A172 (cell line): ENCODE measurements around the gene GRIK5. TPM values are rescaled to one million over a fixed set of nuclear protein-coding genes. Genes with fewer than 3 reads are reported as not detected.
A peak's percentile ranks its signal among the peaks of the same experiment; 100 is the strongest.
"Not testable (repeated sequence)": the region's sequence is repeated elsewhere in the genome, so short reads cannot be mapped to it uniquely, and the experiment has no call there.

Source experiments
- DNase-seq: peaks from one replicate; pipeline ENCODE4 v3.0.0-alpha.2; 2015; ENCODE audit warnings: low spot score
- total RNA-seq: library from RNA; depleted of rRNA; stranded (reverse); fragments of >200 nt; shearing (Covaris generic); gene quantifications from 2 replicates; pipeline ENCODE4 v1.2.3, GENCODE V29; 2014; rRNA removed

GRIK5 gene
- total RNA-seq: 0.76 and 1.9 TPM in 2 replicates

GRCh38 chr19:42069619-42070351, at the start of gene GRIK5:
Gene GRIK5 (minus strand): TSS chr19:42070206. CDS start chr19:42065770, 4,436 bp downstream.
- no peak for DNase-seq

- DNase-seq: no peak
These were observed 47.1 kb upstream of the GRIK5 start for GRCh38 chr19:42117076-42117475.

GRCh38 chr19:42116308-42117075, 46.5 kb upstream of the GRIK5 start:
- DNase-seq: no peak

- DNase-seq: no peak
These were observed 45.7 kb upstream of the GRIK5 start for GRCh38 chr19:42115705-42116104.

- DNase-seq: peak; percentile 57
These were observed 45.2 kb upstream of the GRIK5 start for GRCh38 chr19:42115219-42115618.

GRCh38 chr19:42114412-42114811, 44.4 kb upstream of the GRIK5 start:
- DNase-seq: peak; percentile 31

GRCh38 chr19:42113641-42114348, 43.8 kb upstream of the GRIK5 start:
- peak; percentile 96 for DNase-seq

- DNase-seq: peak; percentile 51
These were observed 41.8 kb upstream of the GRIK5 start for GRCh38 chr19:42111811-42112210.

GRCh38 chr19:42111384-42111783, 41.4 kb upstream of the GRIK5 start:
- DNase-seq: peak; percentile 27

- DNase-seq: no peak
These were observed 40.7 kb upstream of the GRIK5 start for GRCh38 chr19:42110658-42111057.

GRCh38 chr19:42109896-42110295, 39.9 kb upstream of the GRIK5 start:
- DNase-seq: no peak

GRCh38 chr19:42108527-42109389, 38.8 kb upstream of the GRIK5 start:
- DNase-seq: peak; percentile 94

GRCh38 chr19:42105368-42105767, 35.4 kb upstream of the GRIK5 start:
- no peak for DNase-seq

- DNase-seq: no peak
These were observed 32.9 kb upstream of the GRIK5 start for GRCh38 chr19:42102877-42103276.

- DNase-seq: not testable (repeated sequence)
These were observed 30.2 kb upstream of the GRIK5 start for GRCh38 chr19:42100241-42100640.

GRCh38 chr19:42099336-42099925, 29.4 kb upstream of the GRIK5 start:
- DNase-seq: no peak

GRCh38 chr19:42098781-42099180, 28.8 kb upstream of the GRIK5 start:
- DNase-seq: no peak

GRCh38 chr19:42097461-42097860, 27.5 kb upstream of the GRIK5 start:
- no peak for DNase-seq

- DNase-seq: no peak
These were observed 26.3 kb upstream of the GRIK5 start for GRCh38 chr19:42096255-42096837.

- DNase-seq: no peak
These were observed 25.8 kb upstream of the GRIK5 start for GRCh38 chr19:42095814-42096230.
